GM18907 (cell line): ENCODE measurements around the gene SLC26A1.
"Not testable (repeated sequence)": the region's sequence is repeated elsewhere in the genome, so short reads cannot be mapped to it uniquely, and the experiment has no call there.

Experiments
- ATAC-seq: cut with Tn5 transposase; IDR thresholded peaks from one replicate; pipeline ENCODE4 v1.9.1; 2021; ENCODE audit warnings: mild to moderate bottlenecking, moderate library complexity; ENCODE audit not compliant: unreplicated experiment

SLC26A1 gene

GRCh38 chr4:955931-956381, 37.2 kb downstream of the SLC26A1 start:
- ATAC-seq = no peak

GRCh38 chr4:955161-955921, 37.9 kb downstream of the SLC26A1 start:
- no peak for ATAC-seq

GRCh38 chr4:954211-955020, 38.8 kb downstream of the SLC26A1 start:
- no peak for ATAC-seq

- no peak for ATAC-seq
Observed at GRCh38 chr4:953574-953915, 39.7 kb downstream of the SLC26A1 start.

- no peak for ATAC-seq
Observed at GRCh38 chr4:952881-953573, 40.2 kb downstream of the SLC26A1 start.

GRCh38 chr4:951594-952468, 41.4 kb downstream of the SLC26A1 start:
- no peak for ATAC-seq

GRCh38 chr4:951186-951585, 42.0 kb downstream of the SLC26A1 start:
- no peak for ATAC-seq

- no peak for ATAC-seq
Observed at GRCh38 chr4:950136-951020, 42.8 kb downstream of the SLC26A1 start.

- ATAC-seq = no peak
Observed at GRCh38 chr4:949656-950055, 43.5 kb downstream of the SLC26A1 start.

- ATAC-seq = no peak
Observed at GRCh38 chr4:948936-949300, 44.3 kb downstream of the SLC26A1 start.

GRCh38 chr4:948101-948935, 44.9 kb downstream of the SLC26A1 start:
- no peak for ATAC-seq

- ATAC-seq = no peak
Observed at GRCh38 chr4:947491-947971, 45.7 kb downstream of the SLC26A1 start.

- ATAC-seq = no peak
Observed at GRCh38 chr4:946517-947471, 46.4 kb downstream of the SLC26A1 start.

GRCh38 chr4:946103-946450, 47.1 kb downstream of the SLC26A1 start:
- ATAC-seq = no peak

- ATAC-seq = no peak
Observed at GRCh38 chr4:945274-946102, 47.7 kb downstream of the SLC26A1 start.

GRCh38 chr4:939508-939907, 53.7 kb downstream of the SLC26A1 start:
- not testable (repeated sequence) for ATAC-seq
